Measurements from ENCODE around the gene RAB11FIP4. TPM values are rescaled to one million over a fixed set of nuclear protein-coding genes. Genes with fewer than 3 reads are reported as not detected.

RAB11FIP4 gene
- total RNA-seq, 2 donors from 2014 or later, result 16.2 to 21.6 TPM

DNA sequence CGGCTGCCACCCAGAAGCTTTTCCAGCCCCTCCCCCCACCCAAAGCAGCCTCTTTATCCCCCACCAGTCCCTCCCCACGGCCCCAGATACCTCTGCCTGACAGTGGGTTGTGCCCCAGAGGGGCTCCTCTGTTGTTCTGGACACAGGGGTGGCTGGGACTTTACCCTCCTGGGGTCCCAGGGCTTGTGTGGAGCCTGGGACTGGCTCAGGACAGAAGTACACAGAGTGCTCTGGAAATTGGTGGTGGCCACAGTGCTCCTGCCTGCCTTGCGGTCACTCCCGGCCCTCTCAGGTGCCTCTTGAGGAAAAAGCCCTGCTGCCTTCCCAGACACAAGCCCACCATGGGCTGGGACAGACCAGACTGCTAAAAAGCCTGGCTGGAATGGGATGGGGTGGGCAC is 68.2 kb downstream of the RAB11FIP4 start:
- H3K9me3 Mint-ChIP-seq, result no peaks in the 10 kb centered on the region
- no peak overlapping the region for H3K27ac Mint-ChIP-seq
- H3K4me1 Mint-ChIP-seq (ENCODE audit: low read depth in 2 of 2), result peaks cover 5 to 8% of the 10 kb centered on the region in 2 donors
- no peak overlapping the region for H3K4me3 Mint-ChIP-seq
- no peaks in the 10 kb centered on the region for H3K27me3 Mint-ChIP-seq
- DNase-seq (ENCODE audit: low spot score) (no peak), ATAC-seq (no peak)
- H3K36me3 Mint-ChIP-seq, result no peaks in the 10 kb centered on the region

DNA sequence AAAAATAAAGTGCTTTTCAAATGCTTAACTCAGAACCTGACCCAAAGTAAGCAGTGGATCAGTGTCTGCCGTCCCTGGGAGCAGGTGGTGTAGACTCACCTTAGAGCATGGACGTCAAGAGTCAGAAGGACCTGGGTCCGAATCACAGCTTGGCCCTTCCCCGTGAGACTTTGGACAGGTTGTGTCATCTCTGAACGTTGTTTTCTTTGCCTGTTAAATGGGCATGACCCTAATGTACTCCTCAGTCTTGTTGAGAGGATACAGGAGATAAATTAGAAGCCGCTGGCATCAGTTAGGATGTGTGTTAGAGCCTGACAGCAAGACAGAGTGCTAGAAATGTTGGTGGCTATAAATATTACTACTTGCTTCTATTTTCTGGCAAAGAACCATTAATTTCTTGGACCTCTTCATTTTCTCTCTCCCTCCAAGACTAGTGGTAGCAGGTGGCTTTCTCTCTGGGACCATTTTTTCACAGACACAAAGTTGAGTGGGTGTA is 68.8 kb downstream of the RAB11FIP4 start:
- no peak overlapping the region for H3K27ac Mint-ChIP-seq
- ATAC-seq (no peak), DNase-seq (ENCODE audit: low spot score) (no peak)
- H3K4me1 Mint-ChIP-seq (ENCODE audit: low read depth in 2 of 2), result peaks cover 5 to 8% of the 10 kb centered on the region in 2 donors
- no peaks in the 10 kb centered on the region for H3K27me3 Mint-ChIP-seq
- no peaks in the 10 kb centered on the region for H3K9me3 Mint-ChIP-seq
- no peaks in the 10 kb centered on the region for H3K36me3 Mint-ChIP-seq
- no peak overlapping the region for H3K4me3 Mint-ChIP-seq

DNA sequence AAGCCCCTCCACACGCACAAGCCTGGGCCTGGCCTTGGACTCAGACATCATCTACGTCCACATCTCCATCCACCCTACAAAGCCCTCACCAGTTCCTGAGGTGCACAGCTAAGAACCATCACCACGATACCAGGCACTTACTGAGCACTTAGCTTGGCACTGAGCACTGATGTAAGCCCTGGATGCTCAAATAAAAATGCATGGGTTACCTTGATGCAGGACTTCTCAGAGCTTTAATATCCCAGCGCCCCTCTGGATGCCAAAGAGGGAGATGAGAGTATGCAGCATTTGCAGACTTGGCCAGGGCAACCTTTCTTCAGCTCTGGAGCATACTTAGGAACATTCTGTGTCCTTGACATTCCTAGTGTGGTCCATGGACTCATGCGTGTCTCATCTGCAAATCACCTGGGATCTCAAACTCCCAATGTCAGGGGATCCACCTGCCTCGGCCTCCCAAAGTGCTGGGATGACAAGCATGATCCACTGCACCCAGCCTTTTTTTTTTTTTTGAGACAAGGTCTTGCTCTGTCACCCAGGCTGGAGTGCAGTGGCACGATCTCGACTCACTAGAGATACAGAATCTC is 69.8 kb downstream of the RAB11FIP4 start:
- Mint-ChIP-seq H3K36me3 (no peaks in the 10 kb centered on the region), H3K4me3 (no peak overlapping the region), H3K27me3 (no peaks in the 10 kb centered on the region), H3K4me1 (ENCODE audit: low read depth in 2 of 2) (peaks cover 5 to 8% of the 10 kb centered on the region in 2 donors), H3K9me3 (no peaks in the 10 kb centered on the region), H3K27ac (no peak overlapping the region)
- no peak for ATAC-seq
- DNase-seq (ENCODE audit: low spot score), result no peak

DNA sequence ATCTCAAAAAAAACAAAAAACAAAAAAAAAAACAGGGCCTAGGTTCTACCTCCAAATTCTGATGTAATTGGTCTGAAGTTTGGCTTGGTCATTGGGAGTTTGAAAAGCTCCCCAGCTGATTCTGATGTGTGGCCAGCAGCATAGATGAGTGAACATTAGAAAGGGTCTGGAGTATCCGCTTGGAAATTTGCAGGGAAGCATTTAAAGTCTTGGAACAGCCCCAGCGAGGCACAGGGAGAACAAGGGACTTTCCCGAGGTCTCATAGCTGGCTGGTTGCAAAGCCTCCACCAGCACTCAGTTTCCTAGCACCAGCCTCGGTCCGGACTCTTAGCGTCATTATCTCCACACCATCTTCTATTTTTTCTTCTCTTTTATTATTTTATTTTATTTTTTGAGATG is 70.8 kb downstream of the RAB11FIP4 start:
- H3K36me3 Mint-ChIP-seq, result no peaks in the 10 kb centered on the region
- no peak for DNase-seq (ENCODE audit: low spot score)
- H3K27ac Mint-ChIP-seq, result no peak overlapping the region
- no peaks in the 10 kb centered on the region for H3K27me3 Mint-ChIP-seq
- no peak for ATAC-seq
- peaks cover 8 to 9% of the 10 kb centered on the region in 2 donors for H3K4me1 Mint-ChIP-seq (ENCODE audit: low read depth in 2 of 2)
- no peaks in the 10 kb centered on the region for H3K9me3 Mint-ChIP-seq
- H3K4me3 Mint-ChIP-seq, result no peak overlapping the region

DNA sequence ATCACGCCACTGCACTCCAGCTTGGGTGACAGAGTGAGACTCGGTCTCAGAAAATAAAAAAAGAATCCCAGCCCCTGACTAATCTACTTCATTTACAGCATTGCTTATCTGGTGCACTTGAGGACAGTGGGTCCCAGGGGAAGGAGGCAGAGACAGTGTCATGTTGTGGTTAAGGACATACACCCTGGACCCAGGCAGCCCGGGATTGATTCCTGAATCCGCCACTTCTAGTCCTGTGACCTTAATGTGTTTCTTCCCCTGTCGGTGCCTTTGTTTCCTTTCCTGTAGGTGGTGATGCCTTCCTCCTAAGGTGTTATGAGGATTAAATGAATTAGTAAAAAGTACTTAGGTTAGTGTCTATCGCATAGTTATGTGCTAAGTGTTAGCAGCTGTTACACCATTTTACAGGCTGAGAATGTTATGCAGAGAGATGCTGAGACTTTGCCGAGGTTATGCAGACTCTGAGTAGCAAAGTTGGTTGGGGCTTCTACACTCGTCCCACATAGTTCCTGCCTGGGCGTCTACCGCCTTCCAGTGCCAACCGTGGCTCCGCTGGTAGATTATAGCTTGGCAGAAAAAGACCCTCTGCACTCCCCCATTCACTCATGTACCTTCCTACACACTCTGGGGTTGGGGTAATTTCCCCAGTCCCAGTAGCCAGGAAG is 74.8 kb downstream of the RAB11FIP4 start:
- no peak overlapping the region for H3K27ac Mint-ChIP-seq
- H3K9me3 Mint-ChIP-seq, result no peaks in the 10 kb centered on the region
- DNase-seq (ENCODE audit: low spot score) (no peak), ATAC-seq (no peak)
- H3K4me3 Mint-ChIP-seq, result no peak overlapping the region
- no peaks in the 10 kb centered on the region for H3K27me3 Mint-ChIP-seq
- peaks cover 5 to 12% of the 10 kb centered on the region in 2 donors for H3K4me1 Mint-ChIP-seq (ENCODE audit: low read depth in 2 of 2)
- H3K36me3 Mint-ChIP-seq, result no peaks in the 10 kb centered on the region

DNA sequence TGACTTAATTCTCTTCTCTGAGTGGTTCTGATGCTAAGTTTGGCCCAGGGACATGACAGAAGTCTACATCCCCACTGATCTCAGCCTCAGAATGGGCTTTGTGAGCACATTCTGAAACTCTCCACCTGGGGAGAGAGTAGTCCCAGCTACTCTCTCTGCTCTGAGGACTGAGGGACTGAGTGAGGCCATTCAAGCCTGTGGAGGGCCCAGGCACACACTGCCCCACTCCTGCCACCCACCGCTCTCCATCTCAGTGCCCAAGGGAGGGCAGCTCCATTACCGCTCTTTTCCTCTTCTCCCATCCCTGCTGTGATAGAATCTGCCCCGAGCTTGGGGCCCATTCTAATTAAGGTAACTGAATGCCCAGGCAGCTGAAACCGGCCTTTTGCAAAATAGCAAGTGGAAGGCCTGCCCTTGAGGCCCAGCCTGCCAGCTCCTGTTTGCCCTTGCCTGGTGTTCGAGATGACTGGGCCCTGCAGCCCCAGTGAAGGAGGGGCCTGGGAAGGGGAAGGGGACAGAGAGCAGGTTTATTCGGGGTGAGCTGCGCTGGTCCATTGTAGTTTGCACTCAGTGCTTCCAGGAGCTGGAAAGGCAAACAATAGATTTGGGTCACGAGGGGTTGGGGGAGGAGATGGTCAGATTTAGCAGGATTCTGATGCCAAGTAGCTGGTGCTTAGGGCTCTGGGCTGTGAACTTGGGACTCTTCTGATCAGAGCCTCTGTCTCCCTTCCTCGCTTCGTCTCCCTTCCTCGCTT is 76.2 kb downstream of the RAB11FIP4 start:
- ATAC-seq, result peak in 1 of 2 donors; percentile 19
- no peak overlapping the region for H3K4me3 Mint-ChIP-seq
- H3K27me3 Mint-ChIP-seq, result peaks cover 0 to 3% of the 10 kb centered on the region in 2 donors
- H3K4me1 Mint-ChIP-seq (ENCODE audit: low read depth in 2 of 2), result peaks cover 5 to 12% of the 10 kb centered on the region in 2 donors
- no peak overlapping the region for H3K27ac Mint-ChIP-seq
- H3K36me3 Mint-ChIP-seq, result no peaks in the 10 kb centered on the region
- DNase-seq (ENCODE audit: low spot score), result no peak
- no peaks in the 10 kb centered on the region for H3K9me3 Mint-ChIP-seq

DNA sequence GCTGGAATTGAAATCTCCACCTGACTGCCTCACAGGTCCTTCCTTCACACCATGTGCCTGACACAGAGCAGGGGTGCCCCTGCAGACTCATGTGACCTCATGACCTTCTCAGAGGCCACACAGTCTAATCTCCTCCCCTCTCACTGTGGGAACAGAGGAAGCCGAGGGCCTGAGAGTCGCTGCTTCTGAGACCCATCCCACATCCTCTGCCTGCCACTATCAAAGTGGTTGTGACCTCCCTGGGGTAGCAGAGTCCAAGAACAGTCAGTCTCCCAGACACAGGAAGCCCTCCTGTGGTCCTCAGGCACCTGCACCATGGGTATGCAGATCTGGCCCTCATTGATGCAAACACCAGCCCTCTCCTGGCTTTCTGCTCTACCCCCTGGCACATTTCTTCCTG is 78.5 kb downstream of the RAB11FIP4 start:
- ATAC-seq (peak in 1 of 2 donors; percentile 7), DNase-seq (ENCODE audit: low spot score) (no peak)
- Mint-ChIP-seq H3K9me3 (no peaks in the 10 kb centered on the region), H3K27me3 (peaks cover 0 to 6% of the 10 kb centered on the region in 2 donors), H3K27ac (no peak overlapping the region), H3K4me1 (ENCODE audit: low read depth in 2 of 2) (peaks cover 5 to 12% of the 10 kb centered on the region in 2 donors), H3K4me3 (no peak overlapping the region), H3K36me3 (no peaks in the 10 kb centered on the region)

DNA sequence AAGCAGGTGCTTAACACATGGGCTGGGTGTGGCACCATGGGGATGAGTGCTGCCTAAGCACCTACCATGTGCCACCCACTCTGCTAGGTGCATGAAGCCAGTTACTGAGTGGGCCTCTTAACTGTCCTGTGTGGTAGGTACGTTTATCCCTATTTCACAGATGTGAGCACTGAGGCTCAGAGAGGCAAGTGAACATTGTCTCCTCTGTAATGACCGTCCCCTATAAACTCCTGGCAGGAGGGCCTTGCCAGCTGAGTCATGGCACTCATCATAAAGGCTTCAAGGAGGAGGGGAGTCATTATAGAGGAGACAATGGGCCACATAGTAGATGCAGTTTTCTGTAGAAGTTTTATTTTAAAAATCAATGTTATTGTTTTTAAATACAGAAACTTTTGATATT is 79.1 kb downstream of the RAB11FIP4 start:
- H3K4me3 Mint-ChIP-seq, result no peak overlapping the region
- ATAC-seq (no peak), DNase-seq (ENCODE audit: low spot score) (no peak)
- peaks cover 0 to 6% of the 10 kb centered on the region in 2 donors for H3K27me3 Mint-ChIP-seq
- peaks cover 5 to 12% of the 10 kb centered on the region in 2 donors for H3K4me1 Mint-ChIP-seq (ENCODE audit: low read depth in 2 of 2)
- H3K27ac Mint-ChIP-seq, result no peak overlapping the region
- no peaks in the 10 kb centered on the region for H3K36me3 Mint-ChIP-seq
- H3K9me3 Mint-ChIP-seq, result no peaks in the 10 kb centered on the region

DNA sequence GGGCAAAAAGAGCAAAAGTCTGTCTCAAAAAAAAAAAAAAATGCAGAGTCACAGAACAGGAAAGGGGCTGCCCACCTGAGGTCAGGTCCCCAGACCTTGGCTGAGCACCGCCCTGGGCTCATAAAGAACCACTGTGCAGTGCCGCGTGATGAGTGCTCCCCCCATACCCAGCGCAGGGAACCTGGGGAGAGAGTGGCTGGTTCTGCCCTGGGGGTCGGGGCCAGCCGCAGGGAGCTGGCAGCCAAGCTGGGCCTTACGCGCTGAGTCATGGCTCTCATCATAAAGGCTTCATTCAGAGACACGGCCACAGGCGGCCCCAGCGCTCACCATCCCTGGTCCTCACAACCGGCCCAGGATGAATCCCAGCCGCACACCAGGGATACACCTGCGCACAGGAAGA is 80.7 kb downstream of the RAB11FIP4 start:
- Mint-ChIP-seq H3K27me3 (peaks cover 0 to 6% of the 10 kb centered on the region in 2 donors), H3K4me1 (ENCODE audit: low read depth in 2 of 2) (peaks cover 5 to 10% of the 10 kb centered on the region in 2 donors), H3K9me3 (no peaks in the 10 kb centered on the region), H3K27ac (peak overlapping the region in 1 of 2 donors; percentile 28), H3K4me3 (no peak overlapping the region), H3K36me3 (no peaks in the 10 kb centered on the region)
- ATAC-seq, result no peak
- DNase-seq (ENCODE audit: low spot score), result no peak

DNA sequence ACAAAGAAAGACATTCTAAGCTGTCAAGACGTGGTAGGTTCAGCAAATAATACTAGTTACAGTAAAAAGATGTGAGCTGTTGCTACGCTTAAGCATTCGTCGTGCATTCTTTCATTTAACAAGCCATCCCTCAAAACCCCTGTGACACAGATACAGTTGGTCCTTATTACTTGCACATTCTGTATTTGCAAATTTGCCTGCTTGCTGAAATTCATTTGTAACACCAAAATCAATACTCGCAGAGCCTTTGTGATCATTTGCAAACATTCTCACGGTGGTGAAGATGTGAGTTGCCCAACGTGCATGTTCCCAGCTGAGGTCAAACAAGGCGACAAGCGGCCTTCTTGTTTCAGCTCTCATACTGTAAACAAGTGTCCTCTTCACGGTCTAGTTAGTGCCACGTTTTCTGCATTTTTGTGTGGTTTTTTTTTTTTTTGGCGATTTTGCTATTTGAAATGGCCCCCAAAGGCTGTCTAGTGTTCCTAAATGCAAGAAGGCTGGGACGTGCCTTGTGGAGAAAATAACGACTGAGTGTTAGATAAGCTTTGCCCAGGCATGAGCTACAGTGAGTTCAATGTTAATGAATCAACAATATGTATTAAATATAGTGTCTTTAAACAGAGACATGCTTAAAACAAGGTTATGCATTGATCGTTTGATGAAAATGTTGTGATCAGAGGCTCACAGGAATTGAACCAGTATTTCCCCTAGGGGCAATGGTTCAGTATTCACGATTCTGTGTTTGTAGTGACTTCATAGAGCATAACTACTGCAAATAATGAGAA is 84.1 kb downstream of the RAB11FIP4 start:
- Mint-ChIP-seq H3K9me3 (no peaks in the 10 kb centered on the region), H3K27ac (no peak overlapping the region), H3K4me3 (no peak overlapping the region), H3K4me1 (ENCODE audit: low read depth in 2 of 2) (no peaks in the 10 kb centered on the region), H3K36me3 (no peaks in the 10 kb centered on the region), H3K27me3 (peaks cover 0 to 6% of the 10 kb centered on the region in 2 donors)
- DNase-seq (ENCODE audit: low spot score), result no peak
- no peak for ATAC-seq

DNA sequence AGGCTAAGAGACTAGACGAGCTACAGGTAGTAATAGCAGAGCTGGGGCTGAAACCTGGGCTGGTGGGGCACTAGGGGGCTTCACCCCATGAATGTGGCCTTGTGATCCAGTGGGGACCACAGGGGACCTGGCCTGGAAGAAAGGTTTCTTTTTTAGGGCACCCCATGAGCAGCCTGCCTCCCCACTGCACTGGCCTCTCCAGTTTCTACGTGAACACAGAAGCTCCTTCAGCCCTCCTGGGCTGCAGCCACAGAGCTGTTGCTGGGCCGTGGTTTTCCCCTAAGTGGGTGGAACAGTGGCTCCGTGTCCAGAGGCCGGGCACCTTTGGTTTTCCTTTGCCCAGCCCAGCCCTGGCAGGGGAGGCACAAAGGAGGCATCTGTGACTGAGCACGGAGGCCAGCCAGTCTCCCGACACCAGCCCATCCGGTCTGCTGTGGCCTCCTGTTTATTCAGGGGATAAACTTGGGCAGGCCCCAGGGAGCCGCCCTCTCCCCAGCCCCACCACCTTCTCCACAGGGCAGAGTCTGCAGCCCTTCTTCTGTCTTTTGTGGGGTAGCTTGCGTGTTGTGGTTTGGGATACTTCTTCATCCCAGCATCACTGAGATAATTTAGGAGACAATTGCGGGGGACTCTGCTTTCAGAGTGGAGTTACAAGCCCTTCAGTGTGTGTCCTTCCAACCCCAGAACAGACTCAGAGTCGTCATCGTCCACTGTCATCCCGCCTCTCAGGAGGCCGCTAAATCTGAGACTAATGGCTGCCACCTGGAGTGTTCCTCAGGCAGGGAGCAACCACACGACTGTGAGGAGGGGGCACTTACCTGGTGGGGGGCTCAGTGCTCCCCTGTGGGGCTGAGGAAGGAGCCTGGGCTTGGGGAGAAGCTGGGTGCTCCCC is 85.3 kb downstream of the RAB11FIP4 start:
- ATAC-seq (no peak), DNase-seq (ENCODE audit: low spot score) (no peak)
- H3K4me3 Mint-ChIP-seq, result no peak overlapping the region
- no peaks in the 10 kb centered on the region for H3K36me3 Mint-ChIP-seq
- H3K27me3 Mint-ChIP-seq, result peaks cover 0 to 6% of the 10 kb centered on the region in 2 donors
- no peak overlapping the region for H3K27ac Mint-ChIP-seq
- no peaks in the 10 kb centered on the region for H3K4me1 Mint-ChIP-seq (ENCODE audit: low read depth in 2 of 2)
- no peaks in the 10 kb centered on the region for H3K9me3 Mint-ChIP-seq

DNA sequence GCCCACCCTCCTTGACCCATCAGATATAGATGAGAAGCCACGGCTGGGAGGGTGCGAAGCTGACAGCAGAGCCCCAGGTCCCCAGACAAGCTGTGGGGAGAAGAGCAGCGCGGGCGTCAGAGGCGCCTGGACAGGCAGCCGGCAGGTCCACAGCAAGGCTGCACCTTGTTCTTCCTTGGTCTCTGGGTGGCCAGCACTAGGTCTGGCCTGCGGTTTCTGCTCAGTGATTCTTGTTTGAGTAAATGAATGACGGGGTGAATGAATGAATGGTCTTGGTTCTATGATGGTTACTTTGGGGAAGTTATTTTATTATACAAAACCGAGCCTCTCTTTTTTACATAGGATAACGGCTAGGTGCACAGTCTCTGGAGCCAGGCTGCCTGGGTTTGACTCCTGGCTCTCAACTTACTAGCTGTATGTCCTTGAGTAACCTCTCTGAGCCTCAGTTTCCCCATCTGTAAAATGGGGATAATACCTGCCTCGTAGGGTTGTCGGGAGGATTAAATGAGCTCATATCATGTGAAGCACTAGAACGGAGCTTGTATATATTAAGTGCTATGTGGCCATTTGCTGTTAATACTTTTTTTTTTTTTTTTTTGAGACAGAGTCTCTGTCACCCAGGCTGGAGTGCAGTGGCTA is 86.1 kb downstream of the RAB11FIP4 start:
- Mint-ChIP-seq H3K4me3 (no peak overlapping the region), H3K36me3 (no peaks in the 10 kb centered on the region), H3K9me3 (no peaks in the 10 kb centered on the region)

More for the DNA sequence above, 86.1 kb downstream of the RAB11FIP4 start:
- DNase-seq (ENCODE audit: low spot score), result no peak
- Mint-ChIP-seq H3K4me1 (ENCODE audit: low read depth in 2 of 2) (no peaks in the 10 kb centered on the region), H3K27me3 (peaks cover 0 to 3% of the 10 kb centered on the region in 2 donors), H3K27ac (no peak overlapping the region)
- ATAC-seq, result no peak

All from natural killer cell treated with Interleukin-12 subunit alpha and Interleukin-12 subunit beta and Interleukin-15 and Interleukin-18, amount 100 ng/mL, for 72 hours (primary cell).